Kidney glomerular epithelial cell (primary cell): ENCODE results near the gene CHST11.
A peak's percentile ranks its signal among the peaks of the same experiment; 100 is the strongest.

ENCODE experiments used
- DNase-seq: peaks from one replicate; lab custom pipeline; 2025; lab: John Stamatoyannopoulos, UW

The CHST11 gene

GRCh38 chr12:104456417-104456949 lies at the start of gene CHST11:
Gene CHST11 (plus strand): TSS chr12:104456948.
- peak; percentile 75 for DNase-seq

DNA sequence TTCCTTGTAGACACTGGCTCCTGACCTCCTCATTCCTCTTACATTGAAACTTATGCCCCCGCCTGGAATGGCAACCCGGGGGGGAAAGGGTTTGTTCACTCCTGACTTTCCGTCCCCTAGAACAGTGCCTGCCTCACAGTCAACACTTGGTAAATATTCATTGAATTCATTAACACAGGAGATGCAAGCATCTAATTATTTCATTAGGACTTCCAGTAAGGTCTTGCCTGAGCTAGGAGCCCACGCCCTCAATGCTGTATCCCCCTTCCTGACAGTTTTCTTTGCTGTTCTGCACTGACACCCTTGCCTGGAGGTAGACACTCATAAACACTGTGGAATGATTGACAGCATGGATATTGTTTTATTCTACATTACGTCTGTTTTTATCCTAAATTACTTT lies 49.3 kb upstream of the CHST11 start:
- DNase-seq, result no peak

GRCh38 chr12:104407922-104408321 lies 48.8 kb upstream of the CHST11 start:
- no peak for DNase-seq

DNA sequence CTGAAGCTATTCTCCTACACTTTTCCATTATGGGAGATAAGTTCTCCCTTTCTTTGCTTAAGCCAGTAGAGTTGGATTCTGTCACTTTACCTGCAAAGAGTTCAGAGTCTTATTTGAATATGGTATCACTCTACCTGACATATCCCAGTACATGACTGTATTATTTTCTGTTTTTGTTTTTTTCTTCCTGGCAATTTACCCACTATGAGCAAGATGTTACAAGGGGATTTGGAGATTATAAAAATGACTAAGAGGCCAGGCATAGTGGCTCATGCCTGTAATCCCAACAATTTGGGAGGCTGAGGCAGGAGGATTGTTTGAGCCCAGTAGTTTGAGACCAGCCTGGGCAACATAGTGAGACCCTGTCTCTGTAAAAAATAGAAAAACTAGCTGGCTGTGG lies 46.4 kb upstream of the CHST11 start:
- no peak for DNase-seq

- no peak for DNase-seq
Observed at GRCh38 chr12:104410786-104411185, 46.0 kb upstream of the CHST11 start.

DNA sequence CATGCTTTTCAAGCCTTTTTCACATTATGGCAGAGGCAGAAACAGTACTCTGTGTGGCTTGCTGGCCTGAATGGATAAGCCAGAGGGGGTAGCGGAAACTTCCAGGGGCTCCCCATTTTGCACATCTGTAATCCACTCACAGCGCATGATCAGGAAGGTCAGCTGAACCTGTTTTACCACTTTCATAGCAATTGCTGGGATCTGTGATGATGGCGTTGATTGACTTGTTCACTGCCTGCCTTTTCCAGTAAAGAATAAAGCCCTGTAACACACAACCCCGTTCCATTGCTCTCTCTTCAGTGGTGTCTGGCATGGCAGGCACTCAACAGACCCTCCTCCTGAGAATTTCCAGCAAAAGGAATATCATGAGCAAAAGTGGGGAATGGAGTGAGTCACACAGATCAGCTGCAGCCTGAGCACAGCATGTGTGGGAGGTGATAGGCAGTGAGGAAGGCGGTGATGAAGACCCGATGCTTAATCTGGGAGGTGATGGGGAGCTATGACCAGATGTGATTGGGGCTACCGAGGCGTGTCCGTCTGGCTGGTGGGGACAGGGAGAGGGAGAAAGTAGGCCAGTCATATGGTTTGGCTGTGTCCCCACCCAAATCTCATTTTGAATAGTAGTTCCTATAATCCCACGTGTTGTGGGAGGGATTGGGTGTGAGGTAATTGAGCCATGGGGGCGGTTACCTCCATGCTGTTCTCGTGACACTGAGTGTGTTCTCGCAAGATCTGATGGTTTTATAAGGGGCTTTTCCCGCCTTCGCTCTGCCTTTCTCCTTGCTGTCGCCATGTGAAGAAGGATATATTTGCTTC lies 44.7 kb upstream of the CHST11 start:
- peak; percentile 6 for DNase-seq

GRCh38 chr12:104412681-104413080 lies 44.1 kb upstream of the CHST11 start:
- DNase-seq, result no peak

DNA sequence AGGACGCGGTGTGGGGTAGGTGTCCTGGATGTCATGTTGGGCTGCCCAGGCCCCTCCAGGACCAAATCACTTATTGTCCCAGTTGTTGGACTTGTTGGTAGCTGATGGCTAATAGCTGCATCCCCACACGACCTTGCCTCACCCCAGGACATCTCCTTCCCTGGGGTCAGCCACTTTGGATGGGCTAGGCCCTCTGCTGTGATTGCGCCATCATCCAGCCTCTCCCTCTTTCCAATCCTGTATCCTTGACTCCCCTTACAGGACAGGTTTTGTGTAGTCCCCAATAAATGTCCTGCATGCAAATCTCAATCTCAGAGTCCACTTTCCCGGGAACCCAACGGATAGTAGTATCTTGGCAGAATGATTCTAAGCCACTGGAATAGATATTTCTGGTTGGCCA lies 43.4 kb upstream of the CHST11 start:
- DNase-seq, result no peak

DNA sequence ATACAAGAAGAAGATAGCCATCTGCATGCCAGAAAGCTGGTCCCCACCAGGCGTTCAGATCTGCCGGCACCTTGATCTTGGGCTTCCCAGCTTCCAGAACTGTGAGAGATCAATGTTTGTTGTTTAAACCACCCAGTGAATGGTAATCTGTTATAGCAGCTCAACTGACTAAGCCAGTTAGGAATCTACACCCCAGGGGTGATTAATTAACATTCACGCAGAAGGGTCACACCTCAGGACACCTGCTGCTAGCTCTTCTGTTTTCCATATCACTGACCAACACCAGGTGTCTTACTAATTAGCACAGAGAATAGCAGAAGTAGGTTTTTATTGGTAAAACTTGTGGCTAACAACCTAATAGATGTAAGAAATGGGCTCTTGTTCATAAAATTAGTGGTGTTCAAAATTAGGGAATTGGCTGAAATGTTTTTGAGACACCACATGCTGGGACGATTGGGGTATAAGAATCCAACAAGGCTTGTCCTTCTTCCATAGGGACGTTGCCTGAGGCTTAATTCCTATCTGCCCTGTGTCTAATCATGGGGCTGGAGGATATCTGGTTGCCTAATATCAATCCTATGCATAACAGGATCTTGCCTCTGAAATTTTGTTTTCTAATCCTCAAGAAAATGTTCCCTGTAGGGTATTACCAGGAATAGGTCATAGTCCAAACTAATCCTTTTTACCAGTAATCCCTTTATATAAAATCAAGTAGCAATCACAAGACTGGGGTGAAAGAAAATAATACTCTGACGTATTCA lies 42.0 kb upstream of the CHST11 start:
- DNase-seq, result peak; percentile 8

- no peak for DNase-seq
Observed at GRCh38 chr12:104415342-104415980, 41.3 kb upstream of the CHST11 start.

DNA sequence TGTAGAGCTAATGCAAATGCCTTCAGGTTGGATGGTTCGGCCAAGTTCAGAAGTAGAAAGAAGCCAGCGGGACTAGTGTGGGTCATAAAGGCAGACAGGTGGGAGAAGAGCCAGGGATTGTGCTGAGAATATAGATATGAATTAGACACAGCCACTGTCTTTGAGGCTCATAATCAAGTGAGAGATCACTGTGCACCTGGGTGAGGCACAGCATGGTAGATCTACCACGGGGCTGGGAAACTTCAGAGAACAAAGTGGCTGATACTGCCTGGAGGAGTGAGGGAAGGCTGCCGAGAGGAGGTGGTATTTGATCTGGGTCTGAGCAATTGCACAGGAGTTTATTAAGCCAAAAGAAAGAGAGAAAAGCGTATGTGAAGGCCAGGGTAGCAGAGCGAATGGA lies 40.6 kb upstream of the CHST11 start:
- DNase-seq, result no peak

- no peak for DNase-seq
Observed at GRCh38 chr12:104416585-104416984, 40.2 kb upstream of the CHST11 start.

- no peak for DNase-seq
Observed at GRCh38 chr12:104419717-104420116, 37.0 kb upstream of the CHST11 start.

GRCh38 chr12:104420868-104421267 lies 35.9 kb upstream of the CHST11 start:
- DNase-seq, result no peak

DNA sequence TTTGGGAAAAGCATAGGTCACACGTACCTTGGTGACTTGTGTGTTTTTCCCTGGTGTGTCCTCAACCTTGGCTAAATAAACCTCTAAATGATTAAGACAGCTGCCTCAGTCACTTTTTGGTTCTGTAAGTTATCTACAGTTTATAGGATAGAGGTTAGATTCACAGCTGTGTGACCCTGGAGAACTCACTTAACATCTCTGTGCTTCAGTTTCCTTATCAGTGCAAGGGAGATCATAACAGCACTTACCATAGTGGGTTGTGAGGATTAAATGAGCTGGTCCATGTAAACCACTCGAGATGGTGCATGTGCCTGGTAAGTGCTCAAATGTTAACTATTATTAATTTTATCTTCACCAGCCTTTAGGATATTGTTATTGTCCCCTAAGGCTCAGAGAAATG lies 35.4 kb upstream of the CHST11 start:
- DNase-seq, result no peak

GRCh38 chr12:104422441-104422840 lies 34.3 kb upstream of the CHST11 start:
- no peak for DNase-seq

- DNase-seq, result no peak
Observed at GRCh38 chr12:104423273-104423672, 33.5 kb upstream of the CHST11 start.

DNA sequence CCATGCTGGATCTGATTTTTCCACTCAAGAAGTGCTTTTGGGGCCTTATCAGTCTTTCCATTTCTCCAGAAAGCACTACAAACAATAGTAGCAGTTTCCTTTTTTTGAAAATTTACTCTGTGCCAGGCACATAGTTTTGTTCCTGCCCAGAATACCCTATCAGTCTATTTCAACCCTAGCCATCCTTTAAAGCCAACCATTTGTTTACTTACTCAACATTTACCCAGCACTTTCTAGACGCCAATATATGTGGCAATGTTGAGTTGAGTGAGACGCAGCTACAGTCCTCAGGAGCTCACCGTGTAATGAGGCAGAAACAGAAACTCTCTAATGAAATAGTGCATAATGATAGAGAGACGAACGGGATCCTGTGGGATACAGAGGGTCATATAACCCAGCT lies 32.9 kb upstream of the CHST11 start:
- DNase-seq, result no peak

DNA sequence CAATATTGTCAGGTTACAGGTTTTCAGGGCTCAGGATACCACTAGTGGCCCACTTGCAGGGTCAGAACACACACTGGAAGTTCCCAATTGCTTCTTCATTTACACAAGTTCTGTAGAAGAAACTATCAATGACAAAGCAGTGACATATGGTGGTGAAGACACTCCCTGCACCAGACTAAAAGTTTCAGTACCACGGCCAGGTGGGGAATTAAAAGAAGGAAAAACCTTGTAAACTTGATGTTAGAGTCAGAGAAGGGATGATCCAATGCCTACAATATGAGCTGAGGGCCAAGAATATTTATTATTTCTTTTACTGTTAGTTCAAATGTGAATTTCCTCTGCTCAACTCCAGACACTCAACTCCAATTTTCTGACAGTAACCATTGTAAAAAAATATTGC lies 31.8 kb upstream of the CHST11 start:
- DNase-seq, result no peak

- no peak for DNase-seq
Observed at GRCh38 chr12:104425614-104426013, 31.1 kb upstream of the CHST11 start.

- peak; percentile 50 for DNase-seq
Observed at GRCh38 chr12:104426926-104427546, 29.7 kb upstream of the CHST11 start.

GRCh38 chr12:104427547-104427938 lies 29.2 kb upstream of the CHST11 start:
- no peak for DNase-seq
